Retinal pigment epithelial cell (primary cell): Measurements from ENCODE around the gene KCNIP1.

ENCODE experiments used
- DNase-seq: peaks from one replicate; pipeline ENCODE4 v3.0.0-alpha.2; 2010; ENCODE audit warnings: low read depth
- H3K4me3 ChIP-seq: 2 replicates; pipeline ENCODE4 v1.5.1; 2011; ENCODE audit warnings: mild to moderate bottlenecking, low read length, control low read depth, moderate library complexity
- TF ChIP-seq, protein P1 (sequence below): conservative IDR thresholded peaks from 2 replicates; pipeline ENCODE4 v1.5.1; 2011; ENCODE audit warnings: low read depth, low read length, control low read depth, inconsistent platforms

KCNIP1 gene

GRCh38 chr5:170551076-170551475, 47.3 kb downstream of the KCNIP1 start:
- no peak for DNase-seq
- TF ChIP-seq, protein P1, sequence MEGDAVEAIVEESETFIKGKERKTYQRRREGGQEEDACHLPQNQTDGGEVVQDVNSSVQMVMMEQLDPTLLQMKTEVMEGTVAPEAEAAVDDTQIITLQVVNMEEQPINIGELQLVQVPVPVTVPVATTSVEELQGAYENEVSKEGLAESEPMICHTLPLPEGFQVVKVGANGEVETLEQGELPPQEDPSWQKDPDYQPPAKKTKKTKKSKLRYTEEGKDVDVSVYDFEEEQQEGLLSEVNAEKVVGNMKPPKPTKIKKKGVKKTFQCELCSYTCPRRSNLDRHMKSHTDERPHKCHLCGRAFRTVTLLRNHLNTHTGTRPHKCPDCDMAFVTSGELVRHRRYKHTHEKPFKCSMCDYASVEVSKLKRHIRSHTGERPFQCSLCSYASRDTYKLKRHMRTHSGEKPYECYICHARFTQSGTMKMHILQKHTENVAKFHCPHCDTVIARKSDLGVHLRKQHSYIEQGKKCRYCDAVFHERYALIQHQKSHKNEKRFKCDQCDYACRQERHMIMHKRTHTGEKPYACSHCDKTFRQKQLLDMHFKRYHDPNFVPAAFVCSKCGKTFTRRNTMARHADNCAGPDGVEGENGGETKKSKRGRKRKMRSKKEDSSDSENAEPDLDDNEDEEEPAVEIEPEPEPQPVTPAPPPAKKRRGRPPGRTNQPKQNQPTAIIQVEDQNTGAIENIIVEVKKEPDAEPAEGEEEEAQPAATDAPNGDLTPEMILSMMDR: no peak
- H3K4me3 ChIP-seq: no peak overlapping the region

GRCh38 chr5:170551622-170552021, 47.8 kb downstream of the KCNIP1 start:
- no peak for DNase-seq
- TF ChIP-seq, protein P1: no peak
- H3K4me3 ChIP-seq: no peak overlapping the region

- DNase-seq: peak; percentile 61
- TF ChIP-seq, protein P1: peak; percentile 3
- no peak overlapping the region for H3K4me3 ChIP-seq
These were observed 48.8 kb downstream of the KCNIP1 start for GRCh38 chr5:170552621-170553115.

- no peak overlapping the region for H3K4me3 ChIP-seq
- DNase-seq: no peak
- TF ChIP-seq, protein P1: no peak
These were observed 49.4 kb downstream of the KCNIP1 start for GRCh38 chr5:170553218-170553617.

- TF ChIP-seq, protein P1: no peak
- DNase-seq: no peak
- no peak overlapping the region for H3K4me3 ChIP-seq
These were observed 50.9 kb downstream of the KCNIP1 start for GRCh38 chr5:170554521-170555267.

GRCh38 chr5:170557314-170557713, 53.5 kb downstream of the KCNIP1 start:
- H3K4me3 ChIP-seq: no peak overlapping the region
- no peak for DNase-seq
- TF ChIP-seq, protein P1: no peak

GRCh38 chr5:170559296-170559695, 55.5 kb downstream of the KCNIP1 start:
- DNase-seq: no peak
- H3K4me3 ChIP-seq: no peak overlapping the region
- TF ChIP-seq, protein P1: no peak
